NOMO-1 (cell line): ENCODE data around the gene ZBTB16.

ENCODE experiments used
- DNase-seq, 2 experiments: peaks; one replicate each; lab custom pipeline; 2025; ENCODE audit not compliant: unreplicated experiment in 2 of 2; lab: John Stamatoyannopoulos, UW

ZBTB16 gene

GRCh38 chr11:114099392-114100178, 40.1 kb downstream of the ZBTB16 start:
- no peak for DNase-seq

- DNase-seq, result no peak
Measured at GRCh38 chr11:114102993-114103896, 43.7 kb downstream of the ZBTB16 start.

- no peak for DNase-seq
Measured at GRCh38 chr11:114105611-114106010, 46.1 kb downstream of the ZBTB16 start.

- DNase-seq, result no peak
Measured at GRCh38 chr11:114106047-114106446, 46.5 kb downstream of the ZBTB16 start.

GRCh38 chr11:114106986-114107385, 47.5 kb downstream of the ZBTB16 start:
- no peak for DNase-seq

- no peak for DNase-seq
Measured at GRCh38 chr11:114108501-114109205, 49.1 kb downstream of the ZBTB16 start.

GRCh38 chr11:114109206-114110090, 49.9 kb downstream of the ZBTB16 start:
- no peak for DNase-seq

GRCh38 chr11:114110123-114110522, 50.6 kb downstream of the ZBTB16 start:
- no peak for DNase-seq

- DNase-seq, result peak in 1 of 2 experiments; percentile 20
Measured at GRCh38 chr11:114110952-114111947, 51.7 kb downstream of the ZBTB16 start.

- no peak for DNase-seq
Measured at GRCh38 chr11:114115451-114115928, 56.0 kb downstream of the ZBTB16 start.

GRCh38 chr11:114116357-114116756, 56.8 kb downstream of the ZBTB16 start:
- no peak for DNase-seq

- no peak for DNase-seq
Measured at GRCh38 chr11:114116800-114117199, 57.3 kb downstream of the ZBTB16 start.

GRCh38 chr11:114120606-114121005, 61.1 kb downstream of the ZBTB16 start:
- no peak for DNase-seq

GRCh38 chr11:114121138-114121537, 61.6 kb downstream of the ZBTB16 start:
- no peak for DNase-seq

GRCh38 chr11:114121804-114122504, 62.4 kb downstream of the ZBTB16 start:
- DNase-seq, result no peak

GRCh38 chr11:114122686-114123085, 63.2 kb downstream of the ZBTB16 start:
- DNase-seq, result no peak

GRCh38 chr11:114123692-114124330, 64.3 kb downstream of the ZBTB16 start:
- no peak for DNase-seq
